ENCODE measurements around the gene INPP5K. TPM values are rescaled to one million over a fixed set of nuclear protein-coding genes. Genes with fewer than 3 reads are reported as not detected.

The INPP5K gene
- total and polyA plus RNA-seq, 4 donors: 22.5 to 38.9 (median 31.3) TPM

GRCh38 chr17:1559047-1560043 lies 42.9 kb upstream of the INPP5K start:
- Histone ChIP-seq H3K4me1 (ENCODE audit: control insufficient read depth, insufficient read depth, low read length) (peaks cover 71% of the 10 kb centered on the region), H3K9me3 (ENCODE audit: control insufficient read depth, insufficient read depth, low read length) (no peaks in the 10 kb centered on the region), H3K36me3 (ENCODE audit: control insufficient read depth, insufficient read depth, low read length) (peaks cover 25% of the 10 kb centered on the region), H3K27me3 (ENCODE audit: control insufficient read depth, insufficient read depth, low read length) (no peaks in the 10 kb centered on the region), H3K4me3 (ENCODE audit: low read depth, low read length) (peak overlapping the region; percentile 18), H3K27ac (ENCODE audit: low read depth, low read length) (peak overlapping the region; percentile 88)
- 38% methylated on average over 8 of the region's 10 CpGs for WGBS (ENCODE audit: insufficient coverage)
- peak in 3 of 6 donors; percentile 22 to 65 (median 58) for DNase-seq (ENCODE audit: low read depth in 4 of 6, low spot score in 6 of 6)

- Histone ChIP-seq H3K36me3 (ENCODE audit: control insufficient read depth, insufficient read depth, low read length) (peaks cover 33% of the 10 kb centered on the region), H3K9me3 (ENCODE audit: control insufficient read depth, insufficient read depth, low read length) (no peaks in the 10 kb centered on the region), H3K4me3 (ENCODE audit: low read depth, low read length) (no peak overlapping the region), H3K27ac (ENCODE audit: low read depth, low read length) (peak overlapping the region; percentile 88), H3K4me1 (ENCODE audit: control insufficient read depth, insufficient read depth, low read length) (peaks cover 75% of the 10 kb centered on the region), H3K27me3 (ENCODE audit: control insufficient read depth, insufficient read depth, low read length) (no peaks in the 10 kb centered on the region)
- no CpG with 5 or more reads among the region's 3 CpGs for WGBS (ENCODE audit: insufficient coverage)
- no peak for DNase-seq (ENCODE audit: low read depth in 4 of 6, low spot score in 6 of 6)
Measured at GRCh38 chr17:1558401-1558800, 42.0 kb upstream of the INPP5K start.

GRCh38 chr17:1557355-1558095 lies 41.1 kb upstream of the INPP5K start:
- WGBS (ENCODE audit: insufficient coverage): 88% methylated on average over 19 of the region's 22 CpGs

GRCh38 chr17:1555651-1556471 lies 39.4 kb upstream of the INPP5K start:
- H3K9me3 ChIP-seq (ENCODE audit: control insufficient read depth, insufficient read depth, low read length): no peaks in the 10 kb centered on the region
- no peak for DNase-seq (ENCODE audit: low read depth in 4 of 6, low spot score in 6 of 6)
- peaks cover 52% of the 10 kb centered on the region for H3K36me3 ChIP-seq (ENCODE audit: control insufficient read depth, insufficient read depth, low read length)
- H3K4me1 ChIP-seq (ENCODE audit: control insufficient read depth, insufficient read depth, low read length): peaks cover 60% of the 10 kb centered on the region
- no peak overlapping the region for H3K4me3 ChIP-seq (ENCODE audit: low read depth, low read length)
- no peaks in the 10 kb centered on the region for H3K27me3 ChIP-seq (ENCODE audit: control insufficient read depth, insufficient read depth, low read length)
- no peak overlapping the region for H3K27ac ChIP-seq (ENCODE audit: low read depth, low read length)
- WGBS (ENCODE audit: insufficient coverage): 69% methylated on average over 14 of the region's 15 CpGs

More at GRCh38 chr17:1557355-1558095, 41.1 kb upstream of the INPP5K start:
- H3K27me3 ChIP-seq (ENCODE audit: control insufficient read depth, insufficient read depth, low read length): no peaks in the 10 kb centered on the region
- no peak for DNase-seq (ENCODE audit: low read depth in 4 of 6, low spot score in 6 of 6)
- H3K9me3 ChIP-seq (ENCODE audit: control insufficient read depth, insufficient read depth, low read length): no peaks in the 10 kb centered on the region
- peaks cover 41% of the 10 kb centered on the region for H3K36me3 ChIP-seq (ENCODE audit: control insufficient read depth, insufficient read depth, low read length)
- H3K4me1 ChIP-seq (ENCODE audit: control insufficient read depth, insufficient read depth, low read length): peaks cover 69% of the 10 kb centered on the region
- peak overlapping the region; percentile 29 for H3K27ac ChIP-seq (ENCODE audit: low read depth, low read length)
- no peak overlapping the region for H3K4me3 ChIP-seq (ENCODE audit: low read depth, low read length)

- Histone ChIP-seq H3K36me3 (ENCODE audit: control insufficient read depth, insufficient read depth, low read length) (peaks cover 61% of the 10 kb centered on the region), H3K27me3 (ENCODE audit: control insufficient read depth, insufficient read depth, low read length) (no peaks in the 10 kb centered on the region), H3K4me1 (ENCODE audit: control insufficient read depth, insufficient read depth, low read length) (peaks cover 50% of the 10 kb centered on the region), H3K9me3 (ENCODE audit: control insufficient read depth, insufficient read depth, low read length) (no peaks in the 10 kb centered on the region), H3K4me3 (ENCODE audit: low read depth, low read length) (no peak overlapping the region), H3K27ac (ENCODE audit: low read depth, low read length) (no peak overlapping the region)
- peak in 1 of 6 donors; percentile 32 for DNase-seq (ENCODE audit: low read depth in 4 of 6, low spot score in 6 of 6)
- WGBS (ENCODE audit: insufficient coverage): 59% methylated on average over 6 of the region's 9 CpGs
Measured at GRCh38 chr17:1554751-1555540, 38.5 kb upstream of the INPP5K start.

- H3K27me3 ChIP-seq (ENCODE audit: control insufficient read depth, insufficient read depth, low read length): no peaks in the 10 kb centered on the region
- H3K27ac ChIP-seq (ENCODE audit: low read depth, low read length): no peak overlapping the region
- peaks cover 39% of the 10 kb centered on the region for H3K4me1 ChIP-seq (ENCODE audit: control insufficient read depth, insufficient read depth, low read length)
- no peak for DNase-seq (ENCODE audit: low read depth in 4 of 6, low spot score in 6 of 6)
- no peaks in the 10 kb centered on the region for H3K9me3 ChIP-seq (ENCODE audit: control insufficient read depth, insufficient read depth, low read length)
- WGBS (ENCODE audit: insufficient coverage): 96% methylated on average over 9 of the region's 12 CpGs
- H3K4me3 ChIP-seq (ENCODE audit: low read depth, low read length): no peak overlapping the region
- peaks cover 71% of the 10 kb centered on the region for H3K36me3 ChIP-seq (ENCODE audit: control insufficient read depth, insufficient read depth, low read length)
Measured at GRCh38 chr17:1553354-1554266, 37.2 kb upstream of the INPP5K start.

GRCh38 chr17:1552932-1553331 lies 36.5 kb upstream of the INPP5K start:
- Histone ChIP-seq H3K36me3 (ENCODE audit: control insufficient read depth, insufficient read depth, low read length) (peaks cover 76% of the 10 kb centered on the region), H3K4me1 (ENCODE audit: control insufficient read depth, insufficient read depth, low read length) (peaks cover 37% of the 10 kb centered on the region)

GRCh38 chr17:1551741-1552140 lies 35.3 kb upstream of the INPP5K start:
- Histone ChIP-seq H3K27me3 (ENCODE audit: control insufficient read depth, insufficient read depth, low read length) (no peaks in the 10 kb centered on the region), H3K27ac (ENCODE audit: low read depth, low read length) (no peak overlapping the region), H3K9me3 (ENCODE audit: control insufficient read depth, insufficient read depth, low read length) (no peaks in the 10 kb centered on the region), H3K36me3 (ENCODE audit: control insufficient read depth, insufficient read depth, low read length) (peaks cover 76% of the 10 kb centered on the region), H3K4me3 (ENCODE audit: low read depth, low read length) (no peak overlapping the region), H3K4me1 (ENCODE audit: control insufficient read depth, insufficient read depth, low read length) (peaks cover 25% of the 10 kb centered on the region)
- DNase-seq (ENCODE audit: low read depth in 4 of 6, low spot score in 6 of 6): no peak
- 98% methylated on average over 11 of the region's 12 CpGs for WGBS (ENCODE audit: insufficient coverage)

More at GRCh38 chr17:1552932-1553331, 36.5 kb upstream of the INPP5K start:
- no peak for DNase-seq (ENCODE audit: low read depth in 4 of 6, low spot score in 6 of 6)
- Histone ChIP-seq H3K27me3 (ENCODE audit: control insufficient read depth, insufficient read depth, low read length) (no peaks in the 10 kb centered on the region), H3K27ac (ENCODE audit: low read depth, low read length) (no peak overlapping the region), H3K4me3 (ENCODE audit: low read depth, low read length) (no peak overlapping the region), H3K9me3 (ENCODE audit: control insufficient read depth, insufficient read depth, low read length) (no peaks in the 10 kb centered on the region)
- WGBS (ENCODE audit: insufficient coverage): 85% methylated on average over 8 of the region's 11 CpGs

Data from spinal cord (tissue), 10 donors.